NB4 (cell line): ENCODE results near the gene MTR.

ENCODE experiments used
- DNase-seq: peaks from one replicate; pipeline ENCODE4 v3.0.0; 2010; ENCODE audit warnings: low read depth
- H3K4me3 ChIP-seq: one replicate; pipeline ENCODE4 v1.5.1; 2011; ENCODE audit warnings: mild to moderate bottlenecking, low read depth, low read length, moderate library complexity
- CTCF ChIP-seq: IDR thresholded peaks from one replicate; pipeline ENCODE4 v1.5.1; 2012; ENCODE audit warnings: low read depth, low read length
- MAX ChIP-seq: IDR thresholded peaks from 2 replicates; pipeline ENCODE4 v1.6.1; 2011; ENCODE audit warnings: low read depth, low read length
- MYC ChIP-seq: IDR thresholded peaks from 2 replicates; pipeline ENCODE4 v1.6.1; 2011; ENCODE audit warnings: low read depth, low read length
- POLR2A ChIP-seq: IDR thresholded peaks from 2 replicates; pipeline ENCODE4 v1.6.1; 2011; ENCODE audit warnings: mild to moderate bottlenecking; ENCODE audit not compliant: insufficient read length; ENCODE audit errors: extremely low read depth

The MTR gene

GRCh38 chr1:236819856-236820255 lies 24.8 kb downstream of the MTR start:
- no peak for DNase-seq
- TF ChIP-seq CTCF (no peak), MYC (no peak), MAX (no peak), POLR2A (no peak)
- no peak overlapping the region for H3K4me3 ChIP-seq

- TF ChIP-seq MAX (no peak), CTCF (no peak), POLR2A (no peak), MYC (no peak)
- no peak for DNase-seq
- no peak overlapping the region for H3K4me3 ChIP-seq
Observed at GRCh38 chr1:236821091-236821627, 26.1 kb downstream of the MTR start.

DNA sequence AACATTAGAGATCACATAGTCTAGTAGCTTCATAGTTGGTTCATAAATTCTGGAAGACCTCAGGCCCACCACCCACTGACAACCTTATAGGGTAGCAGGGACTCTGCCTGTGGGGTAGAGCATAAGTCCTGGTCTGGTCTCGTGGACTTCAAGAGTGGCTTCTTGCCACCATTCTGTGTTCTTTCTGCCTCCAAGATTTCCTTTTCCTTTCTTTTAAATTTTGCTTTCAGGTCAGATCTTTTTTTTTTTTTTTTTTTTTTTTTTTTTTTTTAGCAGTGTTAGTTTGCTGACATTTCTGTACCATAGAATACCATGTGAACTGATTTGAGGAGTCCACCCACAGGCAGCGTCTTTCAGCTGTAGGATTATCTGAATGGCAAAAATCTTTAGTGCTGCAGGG lies 28.5 kb downstream of the MTR start:
- TF ChIP-seq MYC (no peak), POLR2A (no peak), CTCF (no peak), MAX (no peak)
- DNase-seq, result no peak
- no peak overlapping the region for H3K4me3 ChIP-seq

DNA sequence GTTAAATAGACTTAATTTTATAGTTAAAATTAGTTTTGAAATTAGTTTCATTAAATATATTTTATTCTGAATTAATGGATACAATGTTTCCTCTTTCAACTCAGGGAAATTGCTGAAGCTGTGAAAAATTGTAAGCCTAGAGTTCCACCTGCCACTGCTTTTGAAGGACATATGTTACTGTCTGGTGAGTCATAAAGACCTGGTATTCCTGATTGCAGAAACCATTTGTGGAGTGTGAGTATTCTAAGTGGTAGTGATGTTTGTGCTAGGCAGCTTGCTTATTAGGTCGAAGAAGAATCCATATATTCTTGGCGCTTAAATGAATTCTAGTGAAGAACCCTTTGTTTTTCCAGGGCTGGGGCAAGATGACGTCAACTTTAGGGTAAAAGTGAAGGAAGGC lies 34.0 kb downstream of the MTR start:
- H3K4me3 ChIP-seq, result no peak overlapping the region
- DNase-seq, result no peak
- TF ChIP-seq MAX, result no peak
- no peak for TF ChIP-seq CTCF
- TF ChIP-seq POLR2A, result no peak
- TF ChIP-seq MYC, result no peak

- no peak overlapping the region for H3K4me3 ChIP-seq
- DNase-seq, result no peak
- TF ChIP-seq MYC (no peak), MAX (no peak), POLR2A (no peak), CTCF (no peak)
Observed at GRCh38 chr1:236830116-236830515, 35.0 kb downstream of the MTR start.
